Measurements from ENCODE around the gene PITRM1.
"Not testable (repeated sequence)": the region's sequence is repeated elsewhere in the genome, so short reads cannot be mapped to it uniquely, and the experiment has no call there.

Gene PITRM1

GRCh38 chr10:3119796-3120459, 52.7 kb downstream of the PITRM1 start:
- no peak for DNase-seq

- DNase-seq: no peak
Measured at GRCh38 chr10:3118641-3119091, 53.9 kb downstream of the PITRM1 start.

GRCh38 chr10:3117486-3117885, 55.1 kb downstream of the PITRM1 start:
- DNase-seq: no peak

- no peak for DNase-seq
Measured at GRCh38 chr10:3116508-3117100, 56.0 kb downstream of the PITRM1 start.

- DNase-seq: no peak
Measured at GRCh38 chr10:3115685-3116084, 56.9 kb downstream of the PITRM1 start.

GRCh38 chr10:3113343-3113720, 59.2 kb downstream of the PITRM1 start:
- no peak for DNase-seq

- DNase-seq: no peak
Measured at GRCh38 chr10:3111621-3112163, 60.9 kb downstream of the PITRM1 start.

GRCh38 chr10:3110782-3111620, 61.6 kb downstream of the PITRM1 start:
- no peak for DNase-seq

- DNase-seq: no peak
Measured at GRCh38 chr10:3109633-3110032, 62.9 kb downstream of the PITRM1 start.

- no peak for DNase-seq
Measured at GRCh38 chr10:3109196-3109595, 63.4 kb downstream of the PITRM1 start.

- DNase-seq: no peak
Measured at GRCh38 chr10:3108575-3109105, 63.9 kb downstream of the PITRM1 start.

GRCh38 chr10:3108033-3108432, 64.5 kb downstream of the PITRM1 start:
- DNase-seq: no peak

GRCh38 chr10:3107426-3107961, 65.1 kb downstream of the PITRM1 start:
- peak; percentile 98 for DNase-seq

- no peak for DNase-seq
Measured at GRCh38 chr10:3106928-3107425, 65.6 kb downstream of the PITRM1 start.

GRCh38 chr10:3106328-3106727, 66.3 kb downstream of the PITRM1 start:
- not testable (repeated sequence) for DNase-seq

GRCh38 chr10:3105905-3106304, 66.7 kb downstream of the PITRM1 start:
- no peak for DNase-seq

- no peak for DNase-seq
Measured at GRCh38 chr10:3105166-3105565, 67.4 kb downstream of the PITRM1 start.

- no peak for DNase-seq
Measured at GRCh38 chr10:3104251-3104918, 68.2 kb downstream of the PITRM1 start.

GRCh38 chr10:3103646-3104045, 68.9 kb downstream of the PITRM1 start:
- no peak for DNase-seq

- DNase-seq: peak; percentile 44
Measured at GRCh38 chr10:3102720-3103427, 69.7 kb downstream of the PITRM1 start.

GRCh38 chr10:3100856-3101640, 71.5 kb downstream of the PITRM1 start:
- no peak for DNase-seq
